ENCODE data around the gene PHLDA1. TPM values are rescaled to one million over a fixed set of nuclear protein-coding genes. Genes with fewer than 3 reads are reported as not detected.

The PHLDA1 gene
- total and polyA plus RNA-seq, 2 of the 13 experiments (the other 11 are each of a cell fraction or from before 2014, with no cell fraction given), result 33.8 to 41.0 TPM

DNA sequence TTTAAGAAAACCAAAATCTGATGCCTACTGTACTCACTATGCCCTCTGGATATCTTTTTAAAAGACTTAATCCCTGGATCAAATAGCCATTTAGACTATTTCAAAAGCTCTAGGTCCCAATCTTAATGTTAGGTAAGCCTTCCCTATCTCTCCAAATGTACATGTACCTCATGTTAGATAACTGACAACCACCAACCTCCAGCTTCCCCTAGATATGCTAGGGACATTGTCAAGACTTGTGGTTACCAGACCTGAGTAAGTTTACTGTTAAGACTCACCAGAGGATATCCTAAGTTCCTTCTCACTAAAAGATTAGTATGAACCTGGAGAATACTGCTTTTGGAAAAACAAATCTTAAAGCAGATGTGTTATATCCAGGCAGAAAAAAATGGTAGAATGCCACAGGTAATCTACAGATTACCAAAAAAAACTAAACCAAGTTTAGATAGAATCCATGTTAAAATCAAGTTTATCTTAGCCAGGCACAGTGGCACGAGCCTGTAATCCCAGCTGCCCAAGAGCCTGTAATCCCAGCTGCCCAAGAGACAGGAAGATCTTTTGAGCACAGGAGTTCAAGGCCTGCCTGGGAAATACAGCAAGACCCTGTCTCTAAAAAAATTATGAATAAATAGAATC lies 43.2 kb upstream of the PHLDA1 start:
- in situ Hi-C loops (cut with HindIII; ENCODE audit: extremely low pct_ligation_motif_present, low pct_unique_long_range_greater_than_20kb), result no loop called here
- 96% methylated on average over 1 of the region's 1 CpG for WGBS (ENCODE audit: low lambda C conversion rate)
- no TSS peak for BruUV-seq (replicated peaks)
- TF ChIP-seq, protein P1, sequence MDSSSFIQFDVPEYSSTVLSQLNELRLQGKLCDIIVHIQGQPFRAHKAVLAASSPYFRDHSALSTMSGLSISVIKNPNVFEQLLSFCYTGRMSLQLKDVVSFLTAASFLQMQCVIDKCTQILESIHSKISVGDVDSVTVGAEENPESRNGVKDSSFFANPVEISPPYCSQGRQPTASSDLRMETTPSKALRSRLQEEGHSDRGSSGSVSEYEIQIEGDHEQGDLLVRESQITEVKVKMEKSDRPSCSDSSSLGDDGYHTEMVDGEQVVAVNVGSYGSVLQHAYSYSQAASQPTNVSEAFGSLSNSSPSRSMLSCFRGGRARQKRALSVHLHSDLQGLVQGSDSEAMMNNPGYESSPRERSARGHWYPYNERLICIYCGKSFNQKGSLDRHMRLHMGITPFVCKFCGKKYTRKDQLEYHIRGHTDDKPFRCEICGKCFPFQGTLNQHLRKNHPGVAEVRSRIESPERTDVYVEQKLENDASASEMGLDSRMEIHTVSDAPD (CRISPR knock-in tag; IDR thresholded peaks at IDR 0.05), result no peak
- TF ChIP-seq ZNF282 (IDR thresholded peaks at IDR 0.05; ENCODE audit: partially characterized antibody) (no peak), JARID2 (CRISPR knock-in tag; IDR thresholded peaks at IDR 0.05; ENCODE audit: insufficient replicate concordance) (no peak), ZSCAN9 (CRISPR knock-in tag; IDR thresholded peaks at IDR 0.05; ENCODE audit: borderline replicate concordance) (no peak), ZBTB7A (CRISPR knock-in tag; IDR thresholded peaks at IDR 0.05) (no peak), NR2F1 (CRISPR knock-in tag; IDR thresholded peaks at IDR 0.05) (no peak), TBL1XR1 (IDR thresholded peaks at IDR 0.05; ENCODE audit: borderline replicate concordance, low read length, partially characterized antibody) (no peak), NFATC3 (CRISPR knock-in tag; IDR thresholded peaks at IDR 0.05) (no peak), ZNF773 (CRISPR knock-in tag; IDR thresholded peaks at IDR 0.05; ENCODE audit: borderline replicate concordance) (no peak), ZNF251 (CRISPR knock-in tag; IDR thresholded peaks at IDR 0.05) (no peak), ZNF230 (CRISPR knock-in tag; IDR thresholded peaks at IDR 0.05) (no peak), NONO (IDR thresholded peaks at IDR 0.05) (no peak), NONO (CRISPR knock-in tag; conservative IDR thresholded peaks at IDR 0.05) (no peak)
- TF ChIP-seq, protein P2, sequence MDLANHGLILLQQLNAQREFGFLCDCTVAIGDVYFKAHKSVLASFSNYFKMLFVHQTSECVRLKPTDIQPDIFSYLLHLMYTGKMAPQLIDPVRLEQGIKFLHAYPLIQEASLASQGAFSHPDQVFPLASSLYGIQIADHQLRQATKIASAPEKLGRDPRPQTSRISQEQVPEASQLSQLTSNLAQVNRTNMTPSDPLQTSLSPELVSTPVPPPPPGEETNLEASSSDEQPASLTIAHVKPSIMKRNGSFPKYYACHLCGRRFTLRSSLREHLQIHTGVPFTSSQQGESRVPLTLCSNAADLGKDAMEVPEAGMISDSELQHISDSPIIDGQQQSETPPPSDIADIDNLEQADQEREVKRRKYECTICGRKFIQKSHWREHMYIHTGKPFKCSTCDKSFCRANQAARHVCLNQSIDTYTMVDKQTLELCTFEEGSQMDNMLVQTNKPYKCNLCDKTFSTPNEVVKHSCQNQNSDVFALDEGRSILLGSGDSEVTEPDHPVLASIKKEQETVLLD (CRISPR knock-in tag; IDR thresholded peaks at IDR 0.05; ENCODE audit: low read depth), result no peak
- no peak for FAIRE-seq
- no peak overlapping the region for H3K4me3 ChIP-seq (replicated peaks in 1 of 3; ENCODE audit: insufficient read depth in 1 of 3, low read depth in 2 of 3, low read length in 3 of 3)
- intact Hi-C loops (cut with micrococcal nuclease; ENCODE audit: unreplicated experiment), result no loop called here
- ChIA-PET CTCF (ENCODE audit: low intra/inter-chr PET ratio, low total read pairs) (no interaction called here), POLR2A (no interaction called here)
- no peak overlapping the region for H3K4me2 ChIP-seq (ENCODE audit: low read depth, low read length)
- H2AFZ ChIP-seq (ENCODE audit: low read length), result no peak overlapping the region
- H3K27me3 ChIP-seq (ENCODE audit: control insufficient read depth in 1 of 2, insufficient read depth in 2 of 2, low read length in 2 of 2), result no peaks in the 10 kb centered on the region
- peaks cover 37% of the 10 kb centered on the region for H3K4me1 ChIP-seq (ENCODE audit: insufficient read depth, low read length)
- no peak overlapping the region for H3K9ac ChIP-seq (ENCODE audit: insufficient read depth, low read depth, low read length)
- peaks cover 2 to 29% of the 10 kb centered on the region in 2 experiments for H3K36me3 ChIP-seq (replicated peaks in 1 of 2; ENCODE audit: control insufficient read depth in 1 of 2, insufficient read depth in 2 of 2, low read length in 2 of 2)
- DNase-seq (ENCODE audit: low spot score), result no peak
- H3K79me2 ChIP-seq (ENCODE audit: insufficient read depth, low read length), result peaks cover 99% of the 10 kb centered on the region
- no peak overlapping the region for H3K27ac ChIP-seq (ENCODE audit: extremely low read length, insufficient read depth, low read length)
- peaks cover 41% of the 10 kb centered on the region for H4K20me1 ChIP-seq (ENCODE audit: insufficient read depth, low read length)
- ATAC-seq, result no peak
- H3K9me3 ChIP-seq (ENCODE audit: low read length), result no peaks in the 10 kb centered on the region
